Parathyroid adenoma (tissue), 2 donors: Measurements from ENCODE around the gene EDN2.

Experiments used
- H2AFZ ChIP-seq: fragments of 300-600 bp; sonication (generic); one replicate; pipeline ENCODE4 v1.7.0; 2017; ENCODE audit warnings: antibody characterized with exemption, mild to moderate bottlenecking
- H3K27ac ChIP-seq: fragments of 300-600 bp; sonication (generic); one replicate; pipeline ENCODE4 v1.7.0; 2017
- H3K27me3 ChIP-seq: fragments of 300-600 bp; sonication (generic); one replicate; pipeline ENCODE4 v1.7.0; 2017; ENCODE audit warnings: low read length; ENCODE audit not compliant: control insufficient read depth, insufficient read depth
- H3K36me3 ChIP-seq: fragments of 300-600 bp; sonication (generic); one replicate; pipeline ENCODE4 v1.7.0; 2017; ENCODE audit warnings: low read length; ENCODE audit not compliant: control insufficient read depth, insufficient read depth
- H3K4me1 ChIP-seq: fragments of 300-600 bp; sonication (generic); one replicate; pipeline ENCODE4 v1.7.0; 2017; ENCODE audit warnings: control low read depth
- H3K4me2 ChIP-seq: fragments of 300-600 bp; sonication (generic); one replicate; pipeline ENCODE4 v1.7.0; 2017; ENCODE audit warnings: low read length
- H3K4me3 ChIP-seq: fragments of 300-600 bp; sonication (generic); one replicate; pipeline ENCODE4 v1.7.0; 2017; ENCODE audit warnings: low read depth, low read length
- H3K79me2 ChIP-seq: fragments of 300-600 bp; sonication (generic); one replicate; pipeline ENCODE4 v1.7.0; 2017; ENCODE audit warnings: control low read depth
- H3K9ac ChIP-seq: fragments of 300-600 bp; sonication (generic); one replicate; pipeline ENCODE4 v1.7.0; 2017; ENCODE audit warnings: mild to moderate bottlenecking
- H3K9me3 ChIP-seq: fragments of 300-600 bp; sonication (generic); one replicate; pipeline ENCODE4 v1.7.0; 2017; ENCODE audit warnings: low read length; ENCODE audit not compliant: control insufficient read depth
- TF ChIP-seq, protein P1 (sequence below): fragments of 300-600 bp; sonication (generic); IDR thresholded peaks from one replicate; pipeline ENCODE4 v1.7.0; 2017; ENCODE audit warnings: antibody characterized with exemption, mild to moderate bottlenecking
- donor health status: primary hyperparathyroidism.

EDN2 gene

DNA sequence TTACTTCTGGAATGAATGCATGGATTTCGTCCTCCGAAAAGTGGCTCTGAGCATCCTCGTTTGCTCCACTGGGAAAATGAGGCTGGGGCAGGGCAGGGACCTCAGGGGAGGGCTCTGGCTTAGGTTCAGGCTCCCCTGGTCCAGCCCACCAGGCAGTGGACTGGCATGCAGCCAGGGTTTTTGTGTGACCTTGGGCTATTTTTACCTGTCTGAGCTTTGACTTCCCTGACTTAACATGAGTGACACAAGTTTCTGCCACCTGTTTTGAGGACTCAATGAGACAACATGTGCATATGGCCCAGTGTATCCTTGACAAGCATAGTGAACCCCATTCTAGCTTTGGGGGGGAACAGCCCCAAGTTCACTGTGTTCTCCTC lies 32.6 kb upstream of the EDN2 start:
- H3K4me3 ChIP-seq, result no peak overlapping the region
- no peaks in the 10 kb centered on the region for H3K79me2 ChIP-seq
- H3K27me3 ChIP-seq, result no peaks in the 10 kb centered on the region
- H3K4me1 ChIP-seq, result no peaks in the 10 kb centered on the region
- H2AFZ ChIP-seq, result no peak overlapping the region
- no peak overlapping the region for H3K4me2 ChIP-seq
- H3K9ac ChIP-seq, result no peak overlapping the region
- H3K27ac ChIP-seq, result no peak overlapping the region
- no peaks in the 10 kb centered on the region for H3K9me3 ChIP-seq
- no peaks in the 10 kb centered on the region for H3K36me3 ChIP-seq
- TF ChIP-seq, protein P1, sequence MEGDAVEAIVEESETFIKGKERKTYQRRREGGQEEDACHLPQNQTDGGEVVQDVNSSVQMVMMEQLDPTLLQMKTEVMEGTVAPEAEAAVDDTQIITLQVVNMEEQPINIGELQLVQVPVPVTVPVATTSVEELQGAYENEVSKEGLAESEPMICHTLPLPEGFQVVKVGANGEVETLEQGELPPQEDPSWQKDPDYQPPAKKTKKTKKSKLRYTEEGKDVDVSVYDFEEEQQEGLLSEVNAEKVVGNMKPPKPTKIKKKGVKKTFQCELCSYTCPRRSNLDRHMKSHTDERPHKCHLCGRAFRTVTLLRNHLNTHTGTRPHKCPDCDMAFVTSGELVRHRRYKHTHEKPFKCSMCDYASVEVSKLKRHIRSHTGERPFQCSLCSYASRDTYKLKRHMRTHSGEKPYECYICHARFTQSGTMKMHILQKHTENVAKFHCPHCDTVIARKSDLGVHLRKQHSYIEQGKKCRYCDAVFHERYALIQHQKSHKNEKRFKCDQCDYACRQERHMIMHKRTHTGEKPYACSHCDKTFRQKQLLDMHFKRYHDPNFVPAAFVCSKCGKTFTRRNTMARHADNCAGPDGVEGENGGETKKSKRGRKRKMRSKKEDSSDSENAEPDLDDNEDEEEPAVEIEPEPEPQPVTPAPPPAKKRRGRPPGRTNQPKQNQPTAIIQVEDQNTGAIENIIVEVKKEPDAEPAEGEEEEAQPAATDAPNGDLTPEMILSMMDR, result no peak

- Histone ChIP-seq H3K27ac (no peak overlapping the region), H3K9ac (no peak overlapping the region), H3K36me3 (no peaks in the 10 kb centered on the region), H3K4me2 (peak overlapping the region; percentile 67), H3K4me1 (no peaks in the 10 kb centered on the region), H3K79me2 (no peaks in the 10 kb centered on the region), H2AFZ (peak overlapping the region; percentile 80), H3K9me3 (no peaks in the 10 kb centered on the region), H3K27me3 (no peaks in the 10 kb centered on the region), H3K4me3 (peak overlapping the region; percentile 34)
- TF ChIP-seq, protein P1, result peak; percentile 78
Measured at GRCh38 chr1:41516168-41517061, 31.9 kb upstream of the EDN2 start.

DNA sequence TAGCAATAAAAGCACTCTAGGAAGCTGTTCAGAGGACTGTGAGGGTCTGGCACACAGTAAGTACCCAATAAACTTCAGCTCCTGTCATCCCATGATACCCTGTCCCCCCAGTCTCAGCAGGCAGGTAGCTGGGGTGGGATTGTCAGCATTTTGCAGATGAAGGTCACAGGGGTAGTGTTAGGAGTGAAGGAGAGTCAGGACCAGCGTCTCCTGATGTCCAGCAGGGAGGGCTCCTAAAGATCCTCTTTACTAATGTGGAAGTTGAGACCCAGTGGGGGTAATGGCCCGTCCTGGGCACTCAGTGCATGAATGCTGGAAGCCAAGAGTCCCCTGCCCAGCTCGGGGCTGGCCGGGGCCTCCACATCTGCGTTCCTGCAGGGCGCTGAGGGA lies 31.3 kb upstream of the EDN2 start:
- H3K9ac ChIP-seq, result no peak overlapping the region

GRCh38 chr1:41515131-41515678 lies 30.7 kb upstream of the EDN2 start:
- Histone ChIP-seq H3K79me2 (no peaks in the 10 kb centered on the region), H3K9me3 (no peaks in the 10 kb centered on the region), H3K27me3 (no peaks in the 10 kb centered on the region), H3K36me3 (no peaks in the 10 kb centered on the region), H3K4me3 (no peak overlapping the region), H3K4me1 (no peaks in the 10 kb centered on the region), H3K9ac (no peak overlapping the region), H3K4me2 (no peak overlapping the region), H2AFZ (no peak overlapping the region), H3K27ac (no peak overlapping the region)
- TF ChIP-seq, protein P1, result no peak

More for the DNA sequence above, 31.3 kb upstream of the EDN2 start:
- Histone ChIP-seq H3K9me3 (no peaks in the 10 kb centered on the region), H3K27ac (no peak overlapping the region), H3K4me3 (peak overlapping the region; percentile 34), H3K36me3 (no peaks in the 10 kb centered on the region), H2AFZ (no peak overlapping the region), H3K79me2 (no peaks in the 10 kb centered on the region), H3K27me3 (no peaks in the 10 kb centered on the region), H3K4me1 (no peaks in the 10 kb centered on the region), H3K4me2 (peak overlapping the region; percentile 17)
- TF ChIP-seq, protein P1, result no peak
